Naive thymus-derived CD4-positive, alpha-beta T cell (primary cell): Measurements from ENCODE around the gene PLCL1. TPM values are rescaled to one million over a fixed set of nuclear protein-coding genes. Genes with fewer than 3 reads are reported as not detected.
A peak's percentile ranks its signal among the peaks of the same experiment; 100 is the strongest.

Source experiments
- ATAC-seq: fragments of 150-1000 bp; cut with Tn5 transposase; 2 replicates; pipeline ENCODE4 v1.10.0; 2021; ENCODE audit warnings: mild to moderate bottlenecking, moderate library complexity
- CTCF ChIA-PET: fragments of 350-600 bp; sonication (Branson Sonifier 250); formaldehyde crosslinking; loops from one replicate; lab custom pipeline; 2021; ENCODE audit warnings: antibody characterized with exemption; lab: Charles Lee
- POLR2A ChIA-PET: fragments of 350-600 bp; sonication (Branson Sonifier 250); formaldehyde crosslinking; loops from one replicate; lab custom pipeline; 2021; ENCODE audit warnings: antibody characterized with exemption, inconsistent platforms; lab: Charles Lee
- DNase-seq, 9 donors: peaks; one replicate each; pipeline versions ENCODE4 v3.0.0 to v3.0.0-alpha.2; 2020 to 2022; ENCODE audit warnings: mixed read lengths in 1 of 9
- H3K27ac ChIP-seq: one replicate; pipeline ENCODE4 v1.7.0; 2013; ENCODE audit warnings: mild to moderate bottlenecking, low read depth, low read length, moderate library complexity
- H3K27me3 ChIP-seq, 2 donors: one replicate each; pipeline ENCODE4 v1.7.0; 2013; ENCODE audit warnings: low read length in 2 of 2, mild to moderate bottlenecking in 2 of 2, moderate library complexity in 2 of 2; ENCODE audit not compliant: control insufficient read depth in 2 of 2, insufficient read depth in 2 of 2
- H3K36me3 ChIP-seq, 3 experiments: 1 replicate in 2 of 3; 2 replicates in 1 of 3; pipeline ENCODE4 v1.7.0; 2013; ENCODE audit warnings: low read length in 3 of 3, mild to moderate bottlenecking in 3 of 3, moderate library complexity in 1 of 3; ENCODE audit not compliant: insufficient read depth in 3 of 3, control insufficient read depth in 2 of 3
- H3K4me1 ChIP-seq, 2 donors: one replicate each; pipeline ENCODE4 v1.7.0; 2013; ENCODE audit warnings: low read length in 2 of 2, mild to moderate bottlenecking in 2 of 2, moderate library complexity in 1 of 2; ENCODE audit not compliant: control insufficient read depth in 2 of 2, insufficient read depth in 2 of 2
- H3K4me3 ChIP-seq: 2 replicates; pipeline ENCODE4 v1.7.0; 2013; ENCODE audit warnings: mild to moderate bottlenecking, low read length
- H3K9me3 ChIP-seq, 3 experiments: 1 replicate in 2 of 3; 2 replicates in 1 of 3; pipeline ENCODE4 v1.7.0; 2013; ENCODE audit warnings: low read length in 3 of 3; ENCODE audit not compliant: control insufficient read depth in 2 of 3
- H3K27ac Mint-ChIP-seq, 9 donors: one replicate each; pipeline ENCODE4 v1.8.0; 2020 to 2022; ENCODE audit warnings: mixed read lengths in 9 of 9, mild to moderate bottlenecking in 8 of 9, moderate library complexity in 5 of 9, inconsistent platforms in 2 of 9
- H3K27me3 Mint-ChIP-seq, 5 donors: one replicate each; pipeline ENCODE4 v1.8.0; 2021 to 2022; ENCODE audit warnings: mixed read lengths in 5 of 5, mild to moderate bottlenecking in 1 of 5
- H3K36me3 Mint-ChIP-seq, 5 donors: one replicate each; pipeline ENCODE4 v1.8.0; 2020 to 2022; ENCODE audit warnings: mixed read lengths in 5 of 5, mild to moderate bottlenecking in 3 of 5, inconsistent platforms in 1 of 5
- H3K4me1 Mint-ChIP-seq, 7 donors: one replicate each; pipeline ENCODE4 v1.8.0; 2020 to 2022; ENCODE audit warnings: mixed read lengths in 7 of 7, mild to moderate bottlenecking in 3 of 7, inconsistent platforms in 1 of 7
- H3K4me3 Mint-ChIP-seq, 10 donors: one replicate each; pipeline ENCODE4 v1.8.0; 2020 to 2022; ENCODE audit warnings: mild to moderate bottlenecking in 10 of 10, mixed read lengths in 10 of 10, moderate library complexity in 6 of 10, inconsistent platforms in 2 of 10
- H3K9me3 Mint-ChIP-seq, 11 donors: one replicate each; pipeline ENCODE4 v1.8.0; 2020 to 2022; ENCODE audit warnings: mixed read lengths in 11 of 11, mild to moderate bottlenecking in 4 of 11, inconsistent platforms in 1 of 11, moderate library complexity in 1 of 11
- intact Hi-C, 2 donors: fragments of 100-400 bp; cut with micrococcal nuclease; formaldehyde crosslinking; loops; one replicate each; pipeline ENCODE4 v1.15.1; 2023
- polyA plus RNA-seq, 2 donors: library from polyadenylated mRNA; unstranded; fragments of 300-500 nt; fragmentation: Illumina TruSeq; gene quantifications; one replicate each; pipeline ENCODE4 v1.2.3, GENCODE V29; 2021
- total RNA-seq, 6 experiments: library from RNA in 5 of 6; stranded (reverse) in 5 of 6; gene quantifications; 1 replicate in 5 of 6; 2 replicates in 1 of 6; pipeline ENCODE4 v1.2.3 and lab custom pipeline; 2021 to 2026

Gene PLCL1
- total and polyA plus RNA-seq, 7 experiments from 2014 or later = 1.8 to 33.7 (median 22.7) TPM

- H3K4me3 ChIP-seq = no peak overlapping the region
- no peaks in the 10 kb centered on the region for H3K9me3 ChIP-seq
- intact Hi-C loops = loop anchor here in 1 of 2 donors (2.0 kb wide), 1 partner anchor 21 kb away; no protein-coding TSS in a partner anchor
- Mint-ChIP-seq H3K36me3 (peaks cover 0 to 23% (median 4%) of the 10 kb centered on the region in 5 donors), H3K4me3 (no peak overlapping the region), H3K27me3 (no peaks in the 10 kb centered on the region), H3K9me3 (peaks cover 0 to 6% (median 0%) of the 10 kb centered on the region in 11 donors), H3K4me1 (peaks cover 7 to 78% (median 65%) of the 10 kb centered on the region in 7 donors), H3K27ac (no peak overlapping the region)
- ChIA-PET CTCF (no interaction called here), POLR2A (no interaction called here)
- ATAC-seq (no peak), DNase-seq (no peak)
- H3K27ac ChIP-seq = no peak overlapping the region
- no peaks in the 10 kb centered on the region for H3K36me3 ChIP-seq
- H3K4me1 ChIP-seq = peaks cover 0 to 7% of the 10 kb centered on the region in 2 donors
- H3K27me3 ChIP-seq = no peaks in the 10 kb centered on the region
Observed at GRCh38 chr2:197927994-197928393, 123.6 kb downstream of the PLCL1 start.

DNA sequence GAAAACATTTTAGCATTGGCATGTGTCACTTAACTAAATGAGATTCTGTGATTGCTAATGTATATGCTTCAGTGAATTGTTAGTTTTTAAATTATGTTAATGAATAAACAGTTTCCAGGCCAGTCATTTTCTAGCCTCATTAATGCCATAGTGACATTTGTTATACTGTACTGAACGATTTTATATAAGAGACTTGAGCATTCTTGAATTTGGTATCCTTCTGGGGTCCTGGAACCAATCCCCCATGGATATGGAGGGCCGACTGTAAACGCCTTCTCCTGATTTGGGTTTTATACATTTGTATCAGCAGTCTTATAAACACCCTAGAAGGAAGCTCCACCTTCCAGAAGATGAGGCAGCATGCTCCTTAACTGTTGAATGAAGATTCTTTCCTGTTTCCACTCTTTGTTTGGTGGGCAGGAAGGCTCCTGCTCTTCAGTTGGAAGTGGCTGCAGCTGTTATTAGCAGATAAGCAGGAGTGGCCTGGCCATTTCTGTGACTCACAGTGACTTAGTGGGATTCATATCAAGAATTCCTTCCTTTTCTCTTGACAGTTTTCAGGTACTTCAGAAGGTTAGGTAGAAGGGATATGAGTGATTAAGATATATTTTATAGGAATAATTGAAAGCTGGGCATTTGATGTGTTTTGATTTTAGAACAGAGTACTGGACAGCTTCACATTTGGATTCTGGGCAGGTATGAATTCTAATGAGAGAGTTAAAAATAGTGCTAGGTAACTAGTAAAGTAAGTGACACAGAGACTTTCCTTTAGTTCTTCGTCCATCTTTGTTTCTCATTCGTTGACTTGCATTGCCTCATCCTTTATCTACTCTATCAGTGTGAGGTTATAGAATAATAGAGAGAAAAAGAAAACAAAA is 124.9 kb downstream of the PLCL1 start:
- Mint-ChIP-seq H3K27ac (peak overlapping the region in 1 of 9 donors; percentile 13), H3K36me3 (peaks cover 0 to 21% (median 4%) of the 10 kb centered on the region in 5 donors), H3K4me3 (no peak overlapping the region), H3K9me3 (peaks cover 0 to 6% (median 0%) of the 10 kb centered on the region in 11 donors), H3K27me3 (no peaks in the 10 kb centered on the region), H3K4me1 (peaks cover 14 to 88% (median 74%) of the 10 kb centered on the region in 7 donors)
- no peak overlapping the region for H3K27ac ChIP-seq
- POLR2A ChIA-PET = no interaction called here
- ATAC-seq (no peak), DNase-seq (no peak)
- intact Hi-C loops = loop anchor here in 1 of 2 donors (2.0 kb wide), 1 partner anchor 22 kb away; no protein-coding TSS in a partner anchor
- H3K4me1 ChIP-seq = peaks cover 0 to 7% of the 10 kb centered on the region in 2 donors
- no peak overlapping the region for H3K4me3 ChIP-seq
- CTCF ChIA-PET = no interaction called here
- no peaks in the 10 kb centered on the region for H3K36me3 ChIP-seq
- no peaks in the 10 kb centered on the region for H3K27me3 ChIP-seq
- no peaks in the 10 kb centered on the region for H3K9me3 ChIP-seq

GRCh38 chr2:197929886-197930227 is 125.5 kb downstream of the PLCL1 start:
- intact Hi-C loops = loop anchor here in 1 of 2 donors (2.0 to 5.0 kb wide), 2 partner anchors 23 to 38 kb away; no protein-coding TSS in a partner anchor
- peak overlapping the region in 3 of 9 donors; percentile 0 to 22 (median 19) for H3K27ac Mint-ChIP-seq

GRCh38 chr2:197930570-197931278 is 126.3 kb downstream of the PLCL1 start:
- no peaks in the 10 kb centered on the region for H3K27me3 Mint-ChIP-seq
- H3K27ac Mint-ChIP-seq = peak overlapping the region in 4 of 9 donors; percentile 1 to 54 (median 16)
- no peaks in the 10 kb centered on the region for H3K36me3 ChIP-seq
- H3K4me1 ChIP-seq = peaks cover 0 to 14% of the 10 kb centered on the region in 2 donors
- ChIA-PET POLR2A (no interaction called here), CTCF (no interaction called here)
- no peaks in the 10 kb centered on the region for H3K9me3 ChIP-seq
- peaks cover 0 to 12% (median 4%) of the 10 kb centered on the region in 5 donors for H3K36me3 Mint-ChIP-seq
- no peak overlapping the region for H3K27ac ChIP-seq
- H3K27me3 ChIP-seq = no peaks in the 10 kb centered on the region
- H3K4me1 Mint-ChIP-seq = peaks cover 23 to 89% (median 78%) of the 10 kb centered on the region in 7 donors
- H3K9me3 Mint-ChIP-seq = peaks cover 0 to 6% (median 0%) of the 10 kb centered on the region in 11 donors
- ATAC-seq = no peak
- no peak for DNase-seq
- intact Hi-C loops = loop anchor here in 1 of 2 donors (5.0 kb wide), 1 partner anchor 38 kb away; no protein-coding TSS in a partner anchor
- no peak overlapping the region for H3K4me3 Mint-ChIP-seq
- no peak overlapping the region for H3K4me3 ChIP-seq

More at GRCh38 chr2:197929886-197930227, 125.5 kb downstream of the PLCL1 start:
- Histone ChIP-seq H3K27me3 (no peaks in the 10 kb centered on the region), H3K27ac (no peak overlapping the region), H3K4me3 (no peak overlapping the region), H3K36me3 (no peaks in the 10 kb centered on the region), H3K4me1 (peaks cover 0 to 7% of the 10 kb centered on the region in 2 donors), H3K9me3 (no peaks in the 10 kb centered on the region)
- ChIA-PET CTCF (no interaction called here), POLR2A (no interaction called here)
- DNase-seq (no peak), ATAC-seq (no peak)
- no peak overlapping the region for H3K4me3 Mint-ChIP-seq
- peaks cover 17 to 87% (median 73%) of the 10 kb centered on the region in 7 donors for H3K4me1 Mint-ChIP-seq
- peaks cover 0 to 6% (median 0%) of the 10 kb centered on the region in 11 donors for H3K9me3 Mint-ChIP-seq
- no peaks in the 10 kb centered on the region for H3K27me3 Mint-ChIP-seq
- peaks cover 0 to 16% (median 4%) of the 10 kb centered on the region in 5 donors for H3K36me3 Mint-ChIP-seq

DNA sequence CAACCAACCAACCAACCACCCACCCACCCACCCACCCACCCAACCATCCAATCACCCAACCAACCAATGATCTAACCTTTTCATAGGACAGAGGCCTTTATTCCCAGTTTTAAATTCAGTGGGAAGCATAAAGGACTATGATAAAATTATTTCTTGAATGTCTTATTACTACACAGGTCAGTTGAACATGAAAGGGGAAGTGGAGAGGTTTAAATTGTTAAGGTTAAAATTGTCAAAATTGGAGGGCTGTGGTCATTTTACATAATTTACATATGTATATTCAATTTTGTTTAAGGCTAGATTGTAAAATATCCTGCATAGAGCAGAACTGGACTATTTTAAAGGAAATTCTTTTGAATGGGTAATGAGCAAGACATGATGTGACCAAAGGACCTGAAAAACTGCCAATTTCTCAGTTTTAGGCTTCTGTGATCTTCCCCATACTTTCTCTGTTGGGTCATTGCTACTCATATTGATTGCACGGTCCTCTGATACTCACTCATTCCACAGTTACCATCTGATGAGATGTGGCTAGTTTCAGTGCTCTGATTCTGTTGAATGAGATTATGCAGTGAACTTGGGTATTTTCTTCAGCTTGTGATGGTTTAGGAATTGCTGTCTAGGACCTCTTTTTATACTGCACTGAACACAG is 127.4 kb downstream of the PLCL1 start:
- Mint-ChIP-seq H3K4me1 (peaks cover 21 to 89% (median 76%) of the 10 kb centered on the region in 7 donors), H3K4me3 (no peak overlapping the region), H3K27ac (peak overlapping the region in 1 of 9 donors; percentile 49), H3K27me3 (peaks cover 0 to 1% (median 0%) of the 10 kb centered on the region in 5 donors), H3K36me3 (peaks cover 0 to 11% (median 2%) of the 10 kb centered on the region in 5 donors), H3K9me3 (peaks cover 0 to 6% (median 0%) of the 10 kb centered on the region in 11 donors)
- Histone ChIP-seq H3K4me3 (no peak overlapping the region), H3K27me3 (no peaks in the 10 kb centered on the region), H3K9me3 (no peaks in the 10 kb centered on the region), H3K4me1 (peaks cover 0 to 16% of the 10 kb centered on the region in 2 donors), H3K27ac (no peak overlapping the region), H3K36me3 (no peaks in the 10 kb centered on the region)
- intact Hi-C loops = loop anchor here in 1 of 2 donors (5.0 kb wide), 1 partner anchor 39 kb away; no protein-coding TSS in a partner anchor
- POLR2A ChIA-PET = interaction anchor here (1.0 kb wide), 1 partner anchor 10 kb away, joined by 3 read pairs; no protein-coding TSS in a partner anchor
- no peak for DNase-seq
- CTCF ChIA-PET = no interaction called here
- ATAC-seq = no peak

GRCh38 chr2:197932374-197932773 is 128.0 kb downstream of the PLCL1 start:
- intact Hi-C loops = loop anchor here in 1 of 2 donors (5.0 kb wide), 1 partner anchor 40 kb away; no protein-coding TSS in a partner anchor
- H3K27ac Mint-ChIP-seq = peak overlapping the region in 7 of 9 donors; percentile 3 to 62 (median 39)
- Histone ChIP-seq H3K27me3 (no peaks in the 10 kb centered on the region), H3K4me3 (no peak overlapping the region), H3K27ac (no peak overlapping the region), H3K36me3 (no peaks in the 10 kb centered on the region), H3K9me3 (no peaks in the 10 kb centered on the region), H3K4me1 (peaks cover 0 to 15% of the 10 kb centered on the region in 2 donors)
- H3K27me3 Mint-ChIP-seq = peaks cover 0 to 2% (median 0%) of the 10 kb centered on the region in 5 donors
- peaks cover 0 to 11% (median 0%) of the 10 kb centered on the region in 5 donors for H3K36me3 Mint-ChIP-seq
- peak overlapping the region in 1 of 10 donors; percentile 10 for H3K4me3 Mint-ChIP-seq
- H3K9me3 Mint-ChIP-seq = peaks cover 0 to 2% (median 0%) of the 10 kb centered on the region in 11 donors
- ChIA-PET CTCF (no interaction called here), POLR2A (interaction anchor here (0.7 to 1.0 kb wide), 2 partner anchors 9 to 46 kb away, joined by 3 read pairs; no protein-coding TSS in a partner anchor)
- H3K4me1 Mint-ChIP-seq = peaks cover 21 to 89% (median 76%) of the 10 kb centered on the region in 7 donors
- ATAC-seq (no peak), DNase-seq (no peak)
